SU-DHL-6 (cell line): ENCODE measurements around the gene RAB4B.

Source experiments
- CTCF ChIP-seq: fragments of 200-600 bp; sonication (generic); IDR thresholded peaks from one replicate; pipeline ENCODE4 v1.5.1; 2017; ENCODE audit warnings: antibody characterized with exemption, mild to moderate bottlenecking, low read length, moderate library complexity; ENCODE audit not compliant: insufficient read depth, poor library complexity, severe bottlenecking
- EZH2phosphoT487 ChIP-seq: fragments of 200-600 bp; sonication (generic), shearing (Covaris generic); conservative IDR thresholded peaks from 2 replicates; pipeline ENCODE4 v1.6.1; 2018; ENCODE audit warnings: mild to moderate bottlenecking, antibody characterized with exemption, low read length, moderate library complexity, mixed read lengths

DNA sequence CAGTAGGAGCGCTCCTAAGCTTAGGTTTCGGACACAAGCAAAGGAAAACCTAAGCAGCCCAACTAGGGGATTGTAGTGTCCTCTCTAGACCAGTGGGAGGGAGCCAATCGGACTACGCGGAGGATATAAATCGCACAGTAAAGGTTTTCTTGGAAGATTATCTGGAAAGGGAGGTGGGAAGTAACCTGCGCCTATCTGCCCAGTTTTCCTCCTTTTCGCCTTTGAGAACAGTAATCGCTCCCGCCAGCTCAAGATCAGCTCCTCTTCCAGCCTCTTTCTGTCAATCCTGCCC, 456 bp upstream of the RAB4B start:
- TF ChIP-seq CTCF (no peak), EZH2phosphoT487 (no peak)
